ENCODE measurements around the gene IL25.

Gene IL25

GRCh38 chr14:23346693-23347405, 25.8 kb upstream of the IL25 start:
- TF ChIP-seq, protein P1, sequence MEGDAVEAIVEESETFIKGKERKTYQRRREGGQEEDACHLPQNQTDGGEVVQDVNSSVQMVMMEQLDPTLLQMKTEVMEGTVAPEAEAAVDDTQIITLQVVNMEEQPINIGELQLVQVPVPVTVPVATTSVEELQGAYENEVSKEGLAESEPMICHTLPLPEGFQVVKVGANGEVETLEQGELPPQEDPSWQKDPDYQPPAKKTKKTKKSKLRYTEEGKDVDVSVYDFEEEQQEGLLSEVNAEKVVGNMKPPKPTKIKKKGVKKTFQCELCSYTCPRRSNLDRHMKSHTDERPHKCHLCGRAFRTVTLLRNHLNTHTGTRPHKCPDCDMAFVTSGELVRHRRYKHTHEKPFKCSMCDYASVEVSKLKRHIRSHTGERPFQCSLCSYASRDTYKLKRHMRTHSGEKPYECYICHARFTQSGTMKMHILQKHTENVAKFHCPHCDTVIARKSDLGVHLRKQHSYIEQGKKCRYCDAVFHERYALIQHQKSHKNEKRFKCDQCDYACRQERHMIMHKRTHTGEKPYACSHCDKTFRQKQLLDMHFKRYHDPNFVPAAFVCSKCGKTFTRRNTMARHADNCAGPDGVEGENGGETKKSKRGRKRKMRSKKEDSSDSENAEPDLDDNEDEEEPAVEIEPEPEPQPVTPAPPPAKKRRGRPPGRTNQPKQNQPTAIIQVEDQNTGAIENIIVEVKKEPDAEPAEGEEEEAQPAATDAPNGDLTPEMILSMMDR (conservative IDR thresholded peaks at IDR 0.05; ENCODE audit: low read depth) = no peak
- no peak for DNase-seq (ENCODE audit: low spot score)
- no peak overlapping the region for H3K27ac ChIP-seq
- CTCF ChIA-PET = interaction anchor here (0.7 kb wide), 1 partner anchor 26 kb away, joined by 3 read pairs; the partner anchor contains the start of gene IL25
- POLR2A ChIA-PET (ENCODE audit: low non-redundant PET) = no interaction called here

- no peak for DNase-seq (ENCODE audit: low spot score)
- no peak overlapping the region for H3K27ac ChIP-seq
- POLR2A ChIA-PET (ENCODE audit: low non-redundant PET) = interaction anchor here (0.5 kb wide), 1 partner anchor 16 kb away, joined by 6 read pairs; no protein-coding TSS in a partner anchor
- CTCF ChIA-PET = no interaction called here
- TF ChIP-seq, protein P1 (conservative IDR thresholded peaks at IDR 0.05; ENCODE audit: low read depth) = no peak
Measured at GRCh38 chr14:23347406-23348296, 25.0 kb upstream of the IL25 start.

GRCh38 chr14:23348297-23348655, 24.3 kb upstream of the IL25 start:
- TF ChIP-seq, protein P1 (conservative IDR thresholded peaks at IDR 0.05; ENCODE audit: low read depth) = no peak
- POLR2A ChIA-PET (ENCODE audit: low non-redundant PET) = interaction anchor here (0.5 kb wide), 1 partner anchor 16 kb away, joined by 6 read pairs; no protein-coding TSS in a partner anchor
- CTCF ChIA-PET = no interaction called here
- no peak overlapping the region for H3K27ac ChIP-seq
- DNase-seq (ENCODE audit: low spot score) = no peak

DNA sequence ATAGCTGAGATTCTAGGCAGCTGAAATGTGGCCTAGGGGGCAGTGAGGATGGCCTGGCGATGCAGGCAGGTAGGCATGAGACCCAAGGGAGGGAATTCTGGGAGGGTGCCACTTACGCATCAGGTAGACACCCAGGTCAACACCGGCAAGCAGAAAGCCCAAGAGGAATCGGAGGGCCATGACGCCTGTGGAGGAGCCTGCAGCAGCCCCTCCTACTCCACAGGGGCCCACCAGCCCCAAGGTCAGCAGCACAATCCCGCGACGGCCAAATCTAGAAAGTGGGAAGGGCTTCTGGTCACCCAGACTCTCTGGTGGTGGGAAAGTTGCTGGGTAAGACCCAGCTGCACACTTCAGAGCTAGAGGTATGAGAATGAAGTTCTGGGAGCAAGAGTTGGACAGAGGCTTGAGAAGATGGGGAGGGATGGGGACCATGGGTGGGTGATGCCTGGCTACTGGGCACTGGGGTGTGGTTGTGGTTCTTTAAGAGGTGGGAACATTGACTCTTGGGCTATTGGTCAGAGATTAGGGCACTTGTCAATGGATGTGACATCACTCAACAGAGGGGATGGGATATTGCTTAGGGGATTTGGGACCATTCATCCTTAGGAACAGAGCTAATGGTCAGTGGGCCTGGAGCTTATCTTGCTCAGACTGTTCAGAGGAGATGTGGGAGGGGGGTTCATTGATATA, 23.3 kb upstream of the IL25 start:
- CTCF ChIA-PET = interaction anchor here (1.6 kb wide), 1 partner anchor 31 kb away, joined by 9 read pairs; no protein-coding TSS in a partner anchor
- H3K27ac ChIP-seq = no peak overlapping the region
- no peak for DNase-seq (ENCODE audit: low spot score)
- POLR2A ChIA-PET (ENCODE audit: low non-redundant PET) = no interaction called here
- TF ChIP-seq, protein P1 (conservative IDR thresholded peaks at IDR 0.05; ENCODE audit: low read depth) = no peak

DNA sequence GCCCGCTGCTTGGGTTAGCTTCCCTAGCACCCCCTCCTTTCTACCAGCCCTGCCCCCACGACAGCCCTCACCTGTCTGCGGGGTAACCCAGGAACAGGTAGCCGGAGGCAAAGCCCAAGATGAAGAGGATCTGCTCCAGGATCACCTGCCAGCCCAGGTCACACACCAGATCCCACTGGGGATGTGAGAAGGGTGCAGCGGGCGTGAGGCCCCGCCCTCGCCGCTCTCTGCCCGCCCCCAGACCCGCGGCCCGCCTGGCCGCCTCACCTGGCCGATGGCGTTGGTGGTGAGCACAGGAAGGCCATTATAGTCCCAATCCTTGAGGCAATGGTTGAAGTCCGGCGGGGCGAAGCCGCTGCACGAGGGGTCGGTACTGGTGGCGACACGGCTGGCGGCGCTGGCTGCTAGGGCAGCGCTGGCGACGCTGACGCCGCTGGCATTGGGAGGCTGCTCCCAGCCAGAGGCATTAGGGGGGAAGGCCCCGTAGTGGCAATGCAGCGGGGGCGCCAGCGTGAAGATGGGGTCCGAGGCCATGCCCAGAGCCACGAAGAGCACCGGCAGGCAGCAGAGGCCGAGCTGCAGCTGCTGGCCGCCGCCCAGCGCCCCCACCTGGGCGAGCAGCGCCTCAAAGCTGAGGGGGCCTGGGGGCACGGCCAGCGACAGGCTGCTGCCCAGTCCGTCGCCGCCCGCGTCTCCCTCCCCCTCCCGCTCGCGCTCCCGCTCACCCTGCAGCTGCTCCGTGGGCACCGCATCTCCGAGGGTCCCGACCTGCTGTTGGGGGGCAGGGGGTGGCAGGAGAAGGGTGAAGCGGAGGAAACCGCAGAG, 20.7 kb upstream of the IL25 start:
- H3K27ac ChIP-seq = no peak overlapping the region
- no peak for DNase-seq (ENCODE audit: low spot score)
- ChIA-PET POLR2A (ENCODE audit: low non-redundant PET) (no interaction called here), CTCF (interaction anchor here (0.6 to 1.1 kb wide), 4 partner anchors 16 to 237 kb away, joined by 3 to 5 read pairs (median 4); no protein-coding TSS in a partner anchor)
- TF ChIP-seq, protein P1 (conservative IDR thresholded peaks at IDR 0.05; ENCODE audit: low read depth) = peak; percentile 17; the same call in 1 of the 2 replicates

All from RWPE1 (cell line).